Endothelial cell of umbilical vein (primary cell): ENCODE data around the gene CAAP1.

Experiments used
- JUN ChIP-seq: IDR thresholded peaks from 2 replicates; pipeline ENCODE4 v1.6.1; 2011; ENCODE audit warnings: borderline replicate concordance, low read depth; ENCODE audit not compliant: insufficient read length, insufficient read depth
- POLR2AphosphoS5 ChIP-seq: IDR thresholded peaks from 2 replicates; pipeline ENCODE4 v1.6.1; 2012; ENCODE audit warnings: low read depth, mild to moderate bottlenecking, control low read depth, low read length, moderate library complexity; ENCODE audit not compliant: insufficient read depth
- TF ChIP-seq, protein P1 (sequence below), 2 donors: IDR thresholded peaks; 1 replicate in 1 of 2; 2 replicates in 1 of 2; pipeline ENCODE4 v1.5.1; 2011; ENCODE audit warnings: low read length in 2 of 2, mild to moderate bottlenecking in 2 of 2, moderate library complexity in 2 of 2, control low read depth in 1 of 2, inconsistent platforms in 1 of 2, low read depth in 1 of 2; ENCODE audit not compliant: insufficient read depth in 1 of 2; ENCODE audit errors: extremely low read depth in 1 of 2

DNA sequence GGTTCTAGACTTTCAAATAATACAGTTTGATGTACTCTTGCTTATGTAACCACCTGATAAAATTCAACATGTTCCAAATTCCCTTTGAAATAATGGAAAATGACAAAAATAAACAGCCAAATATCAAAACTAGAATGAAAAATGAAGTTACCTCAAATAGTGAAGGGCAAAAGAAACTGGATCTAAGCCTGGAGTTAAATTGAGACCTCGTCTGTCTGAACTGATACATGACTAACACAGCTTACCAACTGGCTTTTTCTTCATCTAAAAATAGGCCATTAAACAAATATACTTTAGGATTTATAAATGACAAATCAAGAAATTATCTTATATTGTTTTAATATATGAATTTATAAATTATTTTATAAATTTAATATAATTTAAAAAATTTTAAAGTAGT, 12.1 kb upstream of the CAAP1 start:
- TF ChIP-seq, protein P1, sequence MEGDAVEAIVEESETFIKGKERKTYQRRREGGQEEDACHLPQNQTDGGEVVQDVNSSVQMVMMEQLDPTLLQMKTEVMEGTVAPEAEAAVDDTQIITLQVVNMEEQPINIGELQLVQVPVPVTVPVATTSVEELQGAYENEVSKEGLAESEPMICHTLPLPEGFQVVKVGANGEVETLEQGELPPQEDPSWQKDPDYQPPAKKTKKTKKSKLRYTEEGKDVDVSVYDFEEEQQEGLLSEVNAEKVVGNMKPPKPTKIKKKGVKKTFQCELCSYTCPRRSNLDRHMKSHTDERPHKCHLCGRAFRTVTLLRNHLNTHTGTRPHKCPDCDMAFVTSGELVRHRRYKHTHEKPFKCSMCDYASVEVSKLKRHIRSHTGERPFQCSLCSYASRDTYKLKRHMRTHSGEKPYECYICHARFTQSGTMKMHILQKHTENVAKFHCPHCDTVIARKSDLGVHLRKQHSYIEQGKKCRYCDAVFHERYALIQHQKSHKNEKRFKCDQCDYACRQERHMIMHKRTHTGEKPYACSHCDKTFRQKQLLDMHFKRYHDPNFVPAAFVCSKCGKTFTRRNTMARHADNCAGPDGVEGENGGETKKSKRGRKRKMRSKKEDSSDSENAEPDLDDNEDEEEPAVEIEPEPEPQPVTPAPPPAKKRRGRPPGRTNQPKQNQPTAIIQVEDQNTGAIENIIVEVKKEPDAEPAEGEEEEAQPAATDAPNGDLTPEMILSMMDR (IDR thresholded peaks at IDR 0.05; ENCODE audit: extremely low read depth in 1 of 2, insufficient read depth in 1 of 2, low read depth in 1 of 2, low read length in 2 of 2): no peak
- TF ChIP-seq POLR2AphosphoS5: no peak
- TF ChIP-seq JUN: no peak
